LHCN-M2 (cell line): Measurements from ENCODE around the gene TAF1C. TPM values are rescaled to one million over a fixed set of nuclear protein-coding genes. Genes with fewer than 3 reads are reported as not detected.

Experiments
- DNase-seq: peaks from one replicate; pipeline ENCODE4 v3.0.0-alpha.2; 2012; ENCODE audit warnings: low read depth
- total RNA-seq: library from RNA; depleted of rRNA; stranded (reverse); fragments of >200 nt; gene quantifications from 2 replicates; pipeline ENCODE4 v1.2.3, GENCODE V29; 2014

TAF1C gene
- total RNA-seq, 1 experiment from 2014 or later, result 26.1 TPM

- DNase-seq, result no peak
These were observed 25.8 kb downstream of the TAF1C start for GRCh38 chr16:84161037-84161436.

- no peak for DNase-seq
These were observed 27.1 kb downstream of the TAF1C start for GRCh38 chr16:84159800-84160199.

- DNase-seq, result no peak
These were observed 27.9 kb downstream of the TAF1C start for GRCh38 chr16:84159007-84159406.

- no peak for DNase-seq
These were observed 30.5 kb downstream of the TAF1C start for GRCh38 chr16:84156342-84156784.

- DNase-seq, result no peak
These were observed 31.1 kb downstream of the TAF1C start for GRCh38 chr16:84155771-84156170.

- DNase-seq, result no peak
These were observed 31.6 kb downstream of the TAF1C start for GRCh38 chr16:84155226-84155625.

- DNase-seq, result no peak
These were observed 33.1 kb downstream of the TAF1C start for GRCh38 chr16:84153660-84154214.

- DNase-seq, result no peak
These were observed 35.9 kb downstream of the TAF1C start for GRCh38 chr16:84150926-84151325.

GRCh38 chr16:84144859-84145639, 41.8 kb downstream of the TAF1C start, which contains the start of the genes DNAAF1 and HSDL1:
DNAAF1 (plus strand) TSS chr16:84145308; CDS start chr16:84145441, 133 bp downstream.
HSDL1 (minus strand) TSS chr16:84145177; CDS start chr16:84131321, 13,856 bp downstream.
- DNase-seq, result peak; percentile 78

GRCh38 chr16:84144209-84144858, 42.5 kb downstream of the TAF1C start:
- peak; percentile 6 for DNase-seq

- peak; percentile 7 for DNase-seq
These were observed 43.1 kb downstream of the TAF1C start for GRCh38 chr16:84143784-84144199.

- DNase-seq, result no peak
These were observed 43.8 kb downstream of the TAF1C start for GRCh38 chr16:84143081-84143480.

- DNase-seq, result no peak
These were observed 45.6 kb downstream of the TAF1C start for GRCh38 chr16:84141143-84141670.

GRCh38 chr16:84139628-84140258, 47.1 kb downstream of the TAF1C start:
- DNase-seq, result no peak

- peak; percentile 13 for DNase-seq
These were observed 47.8 kb downstream of the TAF1C start for GRCh38 chr16:84138824-84139627.

- no peak for DNase-seq
These were observed 48.4 kb downstream of the TAF1C start for GRCh38 chr16:84138500-84138823.

- no peak for DNase-seq
These were observed 49.0 kb downstream of the TAF1C start for GRCh38 chr16:84137769-84138357.

GRCh38 chr16:84137287-84137686, 49.6 kb downstream of the TAF1C start:
- no peak for DNase-seq

GRCh38 chr16:84136331-84137125, 50.3 kb downstream of the TAF1C start:
- DNase-seq, result no peak
